ENCODE data around the gene KRTAP6-3.

The KRTAP6-3 gene, protein sequence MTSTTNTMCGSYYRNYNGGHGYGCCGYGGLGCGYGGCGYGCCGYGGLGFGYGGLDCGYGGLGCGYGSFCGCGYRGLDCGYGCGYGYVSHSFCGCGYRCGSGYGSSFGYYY

DNA sequence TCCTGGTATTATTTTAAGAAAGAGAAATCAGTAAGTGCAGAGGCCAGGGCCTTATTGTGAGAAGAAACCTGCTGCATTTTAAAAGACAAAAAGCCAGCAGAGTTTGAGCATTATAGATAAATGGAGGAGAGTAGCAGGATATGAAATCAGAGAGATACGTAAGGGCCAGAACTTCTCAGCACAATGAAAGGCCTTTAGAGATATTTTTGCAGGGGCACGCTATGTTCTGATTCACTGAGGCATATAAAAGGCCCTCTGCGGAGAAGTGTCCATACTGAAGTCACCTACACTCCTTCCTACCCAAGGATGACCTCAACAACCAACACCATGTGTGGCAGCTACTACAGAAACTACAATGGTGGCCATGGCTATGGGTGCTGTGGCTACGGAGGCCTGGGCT, at the start of gene KRTAP6-3:
KRTAP6-3 (plus strand) TSS at position 301 of the 400 bp plus-strand sequence; CDS start at position 307, 6 bp downstream.
- no peak for DNase-seq (ENCODE audit: low read depth)

DNA sequence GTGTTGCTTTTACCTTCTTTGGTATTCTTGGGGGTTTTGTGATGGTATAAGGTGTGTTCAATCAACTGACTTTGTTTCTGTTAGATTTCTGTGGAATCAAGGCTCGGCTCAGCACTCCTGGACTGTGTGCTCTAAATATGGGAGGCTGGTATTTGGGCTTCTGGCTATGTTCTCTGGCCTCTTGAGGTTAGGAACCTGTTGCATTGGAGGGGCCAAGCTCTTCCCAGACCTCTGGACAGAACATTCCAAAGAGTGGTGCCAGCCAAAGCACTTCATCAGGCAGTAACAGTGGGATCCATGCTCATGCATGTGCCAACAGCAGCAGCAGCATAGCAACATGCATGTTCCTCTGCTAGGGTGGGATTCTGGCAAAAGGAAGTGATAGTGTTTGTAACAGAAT, 39.5 kb upstream of the KRTAP6-3 start:
- no peak for DNase-seq (ENCODE audit: low read depth)

DNA sequence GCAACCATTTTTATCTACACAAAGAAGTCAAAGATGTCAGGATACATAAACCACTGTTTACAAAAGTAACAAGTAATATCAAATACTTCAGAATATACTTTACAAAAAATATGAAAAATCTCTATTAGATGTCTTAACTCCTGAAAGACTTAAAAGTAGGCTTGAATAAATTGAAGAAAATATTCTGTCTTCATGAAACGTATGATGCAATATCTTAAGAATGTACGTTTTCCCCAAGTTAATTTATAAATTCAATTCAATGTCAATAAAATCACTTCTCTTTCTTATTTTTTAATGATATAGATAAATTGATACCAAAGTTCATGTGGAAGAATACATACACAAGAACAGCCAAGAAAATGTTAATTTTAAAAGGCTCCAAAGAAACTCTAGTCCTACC, 37.1 kb upstream of the KRTAP6-3 start:
- no peak for DNase-seq (ENCODE audit: low read depth)

DNA sequence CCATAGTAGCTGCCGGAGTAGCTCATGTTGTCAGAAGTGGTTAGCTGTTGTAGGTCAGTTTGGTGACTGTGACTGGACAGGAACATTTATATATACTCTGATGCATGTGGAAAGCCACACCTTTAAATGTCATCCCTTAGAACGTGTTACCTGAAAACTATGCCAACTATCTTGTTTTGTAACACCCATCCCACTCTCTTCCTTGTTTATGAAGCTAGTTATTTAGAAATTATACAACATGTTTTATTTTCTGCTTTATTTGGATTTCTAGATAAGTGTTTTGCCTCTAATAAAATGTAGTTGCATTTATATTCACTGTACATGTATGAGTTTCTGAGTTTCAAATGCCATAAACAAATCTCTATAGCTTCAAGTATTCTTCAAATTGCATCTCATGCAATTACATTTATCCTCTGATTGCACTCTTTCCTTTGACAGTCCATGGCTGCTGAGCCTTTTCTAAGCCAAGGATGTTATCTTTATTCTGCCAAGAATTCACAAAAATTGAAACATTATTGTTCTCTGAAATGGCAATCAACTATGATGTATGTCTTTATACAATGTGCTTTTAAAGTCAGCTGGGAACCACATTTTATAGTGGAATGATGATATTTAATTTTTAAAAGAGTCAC, 30.9 kb upstream of the KRTAP6-3 start, which contains the start of gene KRTAP19-7:
KRTAP19-7 (minus strand) TSS at position 51 of the 632 bp plus-strand sequence; CDS start at position 26, 25 bp downstream.
- no peak for DNase-seq (ENCODE audit: low read depth)

DNA sequence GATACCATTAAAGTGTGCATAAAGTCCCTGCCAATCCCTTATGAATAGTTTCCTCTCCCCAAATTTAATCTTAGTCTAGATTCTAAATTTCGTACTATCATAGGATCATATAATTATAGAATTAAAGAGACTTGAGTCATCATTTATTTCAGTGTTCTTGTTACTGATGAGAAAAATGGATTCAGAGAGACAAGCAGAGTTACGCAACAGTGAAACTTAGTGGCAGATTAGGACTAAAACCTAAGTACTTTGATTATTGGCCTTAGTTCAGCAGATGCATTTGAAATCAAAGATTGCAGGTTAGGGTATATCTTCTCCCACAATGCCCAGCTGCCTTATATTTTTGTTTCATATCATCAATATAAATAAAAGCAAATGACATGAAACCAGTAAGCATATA, 30.3 kb upstream of the KRTAP6-3 start:
- no peak for DNase-seq (ENCODE audit: low read depth)

DNA sequence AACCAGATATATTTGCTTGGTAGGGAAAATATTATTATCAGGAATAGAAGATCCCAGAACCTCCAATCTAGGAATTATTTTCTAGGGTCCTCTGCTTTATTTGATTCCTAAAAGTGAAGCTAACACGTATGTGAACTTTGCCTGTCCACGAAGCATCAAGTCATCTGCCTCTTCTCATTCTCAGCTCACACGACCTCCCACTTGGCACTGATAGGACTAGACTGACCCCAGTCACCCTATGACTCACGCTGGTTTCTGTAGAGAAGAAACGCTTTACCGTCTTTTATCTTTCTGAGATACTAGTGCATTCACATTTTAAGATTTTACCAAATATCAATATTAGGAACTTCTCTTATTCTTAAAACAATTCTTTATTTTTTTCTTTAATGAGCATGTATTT, 29.2 kb upstream of the KRTAP6-3 start:
- no peak for DNase-seq (ENCODE audit: low read depth)

DNA sequence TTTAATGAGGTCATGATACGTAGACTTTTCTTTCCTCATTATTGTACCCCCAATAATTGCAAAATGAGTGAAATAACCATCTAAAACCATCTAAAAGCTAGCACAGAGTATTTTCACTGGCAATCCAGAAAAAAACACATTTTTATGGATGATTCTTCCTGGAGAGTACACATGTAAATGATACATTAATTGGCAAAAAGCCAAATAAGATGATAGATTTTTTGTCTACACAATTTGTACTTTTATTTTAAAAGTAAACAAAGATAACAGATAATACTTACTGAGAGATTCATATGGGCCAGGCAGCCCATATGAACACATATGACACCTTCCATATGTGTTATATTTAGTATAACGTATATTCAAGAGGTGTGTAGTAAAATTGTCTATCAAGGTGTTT, 28.6 kb upstream of the KRTAP6-3 start:
- no peak for DNase-seq (ENCODE audit: low read depth)

DNA sequence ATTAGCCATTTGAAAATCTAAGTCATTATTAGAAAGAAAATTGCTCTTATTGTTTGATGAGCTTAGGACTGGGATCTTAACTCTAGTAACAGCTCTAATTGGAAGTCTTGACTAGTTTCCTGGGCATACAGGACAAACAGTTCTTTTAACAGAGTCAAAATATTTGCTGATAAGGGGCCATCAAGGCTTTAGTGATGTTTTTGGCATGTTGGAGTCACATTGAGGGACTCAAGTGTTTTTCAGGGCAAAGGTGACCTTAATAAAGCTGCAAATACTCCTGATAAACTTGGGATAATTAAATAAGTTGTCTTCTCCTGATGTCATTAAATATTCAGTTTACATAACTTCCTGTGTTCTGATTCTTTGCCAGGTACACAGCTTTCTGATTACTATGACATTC, 24.6 kb upstream of the KRTAP6-3 start:
- DNase-seq (ENCODE audit: low read depth) = no peak

DNA sequence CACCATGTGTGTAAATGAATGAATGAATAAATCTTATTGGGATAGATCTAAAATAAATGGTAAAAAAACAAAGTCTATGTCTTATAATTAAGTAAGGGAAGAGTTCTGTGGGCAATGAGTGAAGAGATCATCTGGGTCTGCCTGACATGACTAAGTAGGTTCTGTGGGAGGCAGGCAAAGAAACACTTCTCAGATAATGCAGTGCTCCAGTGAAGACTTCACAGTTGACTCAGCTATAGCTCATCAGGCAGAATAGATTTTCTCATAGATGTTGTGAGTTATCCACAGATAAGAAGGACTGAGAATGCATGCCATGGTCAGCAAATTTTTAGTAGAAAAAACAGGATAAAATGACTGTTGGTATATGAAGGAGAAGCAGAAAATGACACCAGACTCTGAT, 14.5 kb upstream of the KRTAP6-3 start:
- no peak for DNase-seq (ENCODE audit: low read depth)

DNA sequence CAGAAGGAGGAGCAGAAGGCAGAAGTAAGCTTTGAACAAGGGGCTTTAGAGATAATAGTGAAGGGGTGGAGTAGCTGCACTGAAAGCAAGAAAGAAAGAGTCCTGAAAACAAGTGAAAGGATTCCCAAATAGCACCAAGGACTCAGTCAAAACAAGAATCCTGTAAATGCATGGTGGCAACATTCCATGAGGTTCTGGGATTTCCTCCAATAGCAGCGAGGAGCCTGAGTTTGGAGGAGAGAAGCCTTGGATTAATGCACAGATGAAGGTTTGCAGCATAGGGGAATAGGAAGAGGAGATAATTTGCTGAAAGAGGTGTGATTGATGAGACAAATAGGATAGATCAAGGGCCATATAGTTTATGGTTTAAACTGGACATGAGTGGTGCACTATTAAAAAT, 12.9 kb upstream of the KRTAP6-3 start:
- DNase-seq (ENCODE audit: low read depth) = no peak

DNA sequence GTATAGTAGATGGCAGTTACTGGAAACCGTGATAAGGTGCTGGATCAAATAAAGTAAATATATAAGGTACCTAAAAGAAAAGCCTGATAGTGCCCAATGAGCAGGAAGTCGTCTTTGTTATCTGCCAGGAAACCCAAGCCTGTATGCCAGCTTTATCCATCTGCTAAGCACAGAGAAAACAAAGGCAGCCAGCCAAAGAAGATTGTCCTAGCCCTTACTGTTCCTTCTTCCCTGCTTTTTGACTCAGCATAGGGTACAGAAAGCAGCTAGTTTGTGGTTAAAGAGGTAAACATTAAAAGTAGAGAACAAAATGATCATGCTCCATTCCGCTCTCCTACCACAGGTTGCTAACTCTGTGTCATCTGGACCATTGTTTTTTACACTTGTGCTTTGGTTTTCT, 12.1 kb upstream of the KRTAP6-3 start:
- no peak for DNase-seq (ENCODE audit: low read depth)

DNA sequence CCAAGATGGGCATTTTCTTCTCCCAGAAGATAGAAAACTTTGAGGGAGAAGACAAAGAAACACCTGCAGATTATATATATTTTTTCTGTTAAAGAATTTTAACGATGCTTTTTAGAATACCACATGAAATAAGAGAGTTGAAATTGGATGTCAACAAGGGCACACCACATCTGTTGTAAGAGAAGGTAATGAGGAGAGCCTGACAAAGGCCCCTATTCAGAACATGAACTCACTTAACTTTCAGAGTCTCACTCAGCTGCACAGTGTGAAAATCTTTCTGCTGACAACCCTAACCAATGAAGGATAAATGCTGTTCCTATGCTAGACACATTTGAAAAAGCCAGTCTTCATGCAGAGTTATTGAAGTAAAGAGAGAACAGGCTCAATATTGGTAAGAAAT, 9.4 kb upstream of the KRTAP6-3 start:
- no peak for DNase-seq (ENCODE audit: low read depth)

DNA sequence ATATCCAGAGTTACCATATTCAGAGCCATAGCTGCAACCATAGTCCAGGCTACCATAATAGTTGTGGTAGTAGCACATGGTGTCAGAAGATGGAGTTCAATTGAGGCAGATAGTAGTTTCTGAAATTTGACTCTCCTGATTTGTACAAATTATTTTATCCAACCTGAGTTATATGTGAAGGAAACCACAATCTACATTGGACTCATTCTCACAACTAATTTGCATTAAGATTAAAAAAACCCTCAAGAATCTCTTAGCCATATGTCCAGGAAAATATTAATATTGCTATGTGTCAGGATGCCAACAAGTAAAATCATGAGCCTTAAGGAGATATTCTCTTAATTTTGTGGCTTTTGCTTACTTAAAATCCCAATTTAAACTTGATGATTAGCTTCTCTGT, 1.9 kb upstream of the KRTAP6-3 start, which contains the start of gene KRTAP22-2:
KRTAP22-2 (minus strand) TSS at position 101 of the 400 bp plus-strand sequence.
- DNase-seq (ENCODE audit: low read depth) = no peak

DNA sequence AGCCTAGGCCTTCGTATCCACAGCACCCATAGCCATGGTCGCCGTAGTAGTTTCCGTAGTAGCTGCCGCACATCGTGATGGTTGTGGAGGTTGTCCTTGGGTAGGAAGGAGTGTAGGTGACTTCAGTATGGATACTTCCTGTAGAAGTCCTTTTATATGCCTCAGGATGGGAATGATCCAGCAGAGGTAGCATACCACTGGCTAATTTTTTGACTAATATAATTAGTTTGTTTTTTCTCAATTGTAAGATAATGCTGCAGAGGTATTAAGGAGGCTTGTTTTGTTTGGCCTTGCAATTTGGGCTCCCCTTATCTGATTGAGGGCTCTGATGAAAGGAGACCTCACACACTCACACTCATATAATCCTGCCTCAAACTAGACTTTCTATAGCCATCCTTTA, 6.6 kb downstream of the KRTAP6-3 start, which contains the start of gene KRTAP6-2:
KRTAP6-2 (minus strand) TSS at position 101 of the 400 bp plus-strand sequence; CDS start at position 73, 28 bp downstream.
- no peak for DNase-seq (ENCODE audit: low read depth)

DNA sequence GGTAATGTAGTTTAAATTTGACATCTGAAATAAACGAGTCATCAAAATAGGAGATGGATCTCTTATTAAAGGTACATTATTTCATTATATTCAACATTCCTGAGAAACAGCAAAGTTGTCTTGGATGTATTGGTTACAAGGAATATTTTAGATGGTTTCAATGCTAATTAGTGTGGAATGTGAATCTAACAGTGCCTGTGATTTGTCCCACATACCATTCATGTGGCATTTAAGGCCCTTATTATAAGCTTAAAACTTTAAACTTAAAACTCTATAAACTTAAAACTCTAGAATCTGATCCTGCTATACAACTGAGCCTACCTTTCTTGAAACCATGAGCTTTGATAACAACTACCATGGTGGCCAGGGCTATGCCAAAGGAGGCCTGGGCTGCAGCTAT, 8.5 kb downstream of the KRTAP6-3 start, which contains the start of gene KRTAP22-1:
KRTAP22-1 (plus strand) TSS at position 301 of the 400 bp plus-strand sequence.
- DNase-seq (ENCODE audit: low read depth) = no peak

DNA sequence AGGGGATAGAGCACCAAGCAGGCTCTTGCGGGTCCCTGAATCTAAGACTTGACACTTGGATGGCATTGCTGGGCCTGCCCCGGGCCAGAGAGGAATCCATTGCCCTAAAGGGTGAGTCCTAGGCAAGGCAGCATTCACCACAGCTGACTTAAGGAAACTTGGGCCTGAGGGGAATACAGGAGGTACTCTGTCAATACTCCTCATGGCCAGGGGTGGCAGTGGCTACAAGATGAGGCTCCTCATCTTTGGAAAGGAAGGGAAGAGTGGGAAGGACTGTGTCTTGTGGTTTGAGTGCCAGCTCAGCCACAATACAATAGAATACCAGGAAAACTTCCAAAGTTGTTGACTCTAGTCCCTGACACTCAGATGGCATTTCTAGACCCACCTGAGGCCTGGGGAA, 13.7 kb downstream of the KRTAP6-3 start:
- DNase-seq (ENCODE audit: low read depth) = no peak

DNA sequence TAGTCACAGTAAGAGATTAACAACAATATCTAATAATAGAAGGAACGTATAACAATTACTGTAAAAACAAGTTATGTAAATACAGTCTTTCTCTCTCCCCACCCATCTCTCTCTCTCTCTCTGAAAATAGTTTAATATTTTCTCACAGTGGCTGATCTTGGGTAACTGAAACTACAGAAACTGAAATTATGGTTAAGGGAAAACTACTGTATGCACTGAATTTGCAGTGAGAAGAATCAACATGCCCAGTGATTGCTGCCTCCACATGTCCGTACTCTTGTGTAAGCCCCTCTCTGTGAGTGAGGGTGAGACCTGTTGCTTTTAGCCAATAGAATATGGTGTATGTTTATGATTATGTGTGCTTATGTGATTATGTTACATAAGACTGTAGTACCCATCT, 19.9 kb downstream of the KRTAP6-3 start:
- no peak for DNase-seq (ENCODE audit: low read depth)

DNA sequence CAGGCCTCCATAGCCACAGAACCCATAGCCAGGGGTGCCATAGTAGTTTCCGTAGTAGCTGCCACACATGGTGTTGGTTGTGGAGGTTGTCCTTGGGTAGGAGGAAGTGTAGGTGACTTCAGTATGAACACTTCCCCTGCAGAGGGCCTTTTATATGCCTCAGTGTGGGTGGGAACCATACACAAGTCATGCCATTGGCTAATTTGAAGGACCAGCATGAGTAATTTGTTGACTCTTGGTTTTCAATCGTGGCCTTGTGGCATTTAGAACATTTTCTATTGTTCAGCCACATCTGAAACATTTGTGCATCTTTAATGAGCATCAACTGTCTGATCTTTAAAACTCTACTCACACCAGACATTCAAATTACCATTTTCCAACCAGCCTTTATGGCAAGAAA, 21.6 kb downstream of the KRTAP6-3 start, which contains the start of gene KRTAP6-1:
KRTAP6-1 (minus strand) TSS at position 95 of the 400 bp plus-strand sequence; CDS start at position 69, 26 bp downstream.
- DNase-seq (ENCODE audit: low read depth) = no peak

DNA sequence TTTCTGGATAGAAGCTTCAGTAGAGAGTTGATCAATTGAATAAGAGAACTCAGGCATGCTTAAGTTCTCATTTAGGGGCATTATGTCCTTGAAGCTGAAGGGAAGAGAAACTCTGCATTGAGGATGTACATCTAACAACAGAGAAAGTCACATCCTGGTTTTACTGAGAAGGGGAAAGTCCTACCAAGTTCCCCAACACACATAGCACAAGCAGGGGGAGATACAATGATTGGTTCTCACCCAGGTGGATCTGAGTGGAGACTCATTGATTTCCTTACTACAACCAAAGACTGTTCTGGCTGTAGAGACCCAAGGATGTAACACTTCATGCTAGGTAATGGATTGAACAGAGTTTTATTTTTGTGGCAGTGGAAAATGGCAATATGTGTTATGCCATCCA, 23.0 kb downstream of the KRTAP6-3 start:
- no peak for DNase-seq (ENCODE audit: low read depth)

DNA sequence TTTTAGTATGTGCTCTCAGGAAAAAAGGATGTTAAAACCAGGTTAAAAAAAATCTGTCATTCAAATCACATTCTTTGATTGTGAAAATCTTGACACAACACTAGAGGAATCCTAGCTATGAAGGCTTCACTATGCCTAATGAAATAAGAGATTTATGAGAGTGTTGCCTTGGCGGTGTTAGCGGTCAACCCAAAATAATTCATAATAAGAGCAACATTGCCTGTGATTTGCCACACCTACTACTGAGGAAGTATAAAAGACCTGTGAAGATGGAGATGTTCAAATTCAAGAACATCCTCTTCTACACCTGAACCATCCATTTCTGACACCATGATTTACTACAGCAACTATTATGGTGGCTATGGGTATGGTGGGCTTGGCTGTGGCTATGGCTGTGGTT, 23.9 kb downstream of the KRTAP6-3 start, which contains the start of gene KRTAP20-1:
KRTAP20-1 (plus strand) TSS at position 301 of the 400 bp plus-strand sequence; CDS start at position 331, 30 bp downstream.
- DNase-seq (ENCODE audit: low read depth) = no peak

DNA sequence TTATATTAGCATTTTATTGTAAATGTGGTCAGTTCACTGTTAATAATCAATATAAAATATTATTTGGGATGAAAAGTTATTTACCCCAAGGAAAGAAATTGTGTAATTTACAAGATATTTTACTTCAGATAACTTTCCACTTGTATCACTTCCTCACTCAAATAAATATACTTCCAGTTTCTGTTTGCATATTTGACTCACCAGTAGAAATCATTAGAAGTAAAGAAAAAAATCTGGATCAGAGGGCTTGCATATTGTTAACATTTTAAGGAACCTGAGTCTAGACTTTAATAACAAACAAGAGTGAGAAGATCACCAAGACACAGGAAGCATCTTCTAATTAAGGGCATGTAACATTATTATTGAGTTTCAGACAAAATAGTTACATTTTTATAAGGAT, 27.8 kb downstream of the KRTAP6-3 start:
- DNase-seq (ENCODE audit: low read depth) = no peak

DNA sequence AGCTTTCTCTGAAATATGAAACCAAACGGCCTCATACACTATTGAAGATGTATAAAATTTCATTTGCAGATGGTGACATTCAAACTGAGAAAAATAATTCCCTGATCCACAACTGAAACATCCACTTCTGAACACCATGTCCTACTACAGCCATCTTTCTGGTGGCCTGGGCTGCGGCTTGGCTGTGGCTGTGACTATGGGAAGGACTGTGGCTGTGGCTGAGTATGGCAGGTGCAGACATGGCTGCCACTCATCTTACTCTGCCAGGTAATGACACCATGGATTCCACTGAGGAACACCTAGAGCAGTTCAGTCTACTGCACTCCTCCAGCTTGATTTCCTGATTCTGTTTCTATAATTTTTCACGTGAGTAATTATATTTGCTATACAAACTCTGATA, 28.3 kb downstream of the KRTAP6-3 start, which contains the start of gene KRTAP20-4:
KRTAP20-4 (plus strand) TSS at position 106 of the 400 bp plus-strand sequence.
- DNase-seq (ENCODE audit: low read depth) = no peak

DNA sequence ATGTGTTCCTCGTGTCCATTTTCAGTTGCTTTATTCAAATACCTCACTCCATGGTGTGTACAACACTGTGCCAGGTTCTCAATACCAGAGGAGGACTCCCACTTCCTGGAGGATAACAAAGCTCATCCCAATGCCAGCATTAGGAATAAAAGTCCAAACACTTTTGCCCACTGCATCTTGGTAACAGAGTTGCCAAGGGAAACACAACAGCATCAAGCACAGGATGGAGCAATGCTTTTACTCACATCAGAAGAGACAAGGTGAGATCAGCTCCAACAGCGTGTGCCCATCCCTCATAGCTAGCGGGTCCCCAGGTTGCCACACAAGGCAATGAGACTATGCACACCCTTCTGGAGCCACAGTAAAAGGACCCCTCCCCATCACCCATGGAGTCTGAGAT, 31.1 kb downstream of the KRTAP6-3 start:
- DNase-seq (ENCODE audit: low read depth) = no peak

Measured in stimulated activated CD8-positive, alpha-beta memory T cell treated with anti-CD3 and anti-CD28 coated beads, Interleukin-7, amount 100 ng/mL, for 24 hours (primary cell).